Measurements from ENCODE around the gene TAX1BP1.

Gene TAX1BP1

GRCh38 chr7:27799212-27799611 is 59.2 kb downstream of the TAX1BP1 start:
- POLR2A ChIA-PET, result no interaction called here
- DNase-seq (ENCODE audit: extremely low spot score), result no peak
- CTCF ChIA-PET, result interaction anchor here (1.2 to 1.4 kb wide), 2 partner anchors 14 to 24 kb away, joined by 3 to 5 read pairs; no protein-coding TSS in a partner anchor
- TF ChIP-seq CTCF (IDR thresholded peaks at IDR 0.05; ENCODE audit: control extremely low read depth, extremely low read depth, low read depth, missing control alignments), result no peak

GRCh38 chr7:27802999-27803398 is 63.0 kb downstream of the TAX1BP1 start:
- TF ChIP-seq CTCF (IDR thresholded peaks at IDR 0.05; ENCODE audit: control extremely low read depth, extremely low read depth, low read depth, missing control alignments), result no peak
- ChIA-PET POLR2A (no interaction called here), CTCF (interaction anchor here (2.1 kb wide), 2 partner anchors 18 to 28 kb away, joined by 4 to 8 read pairs; no protein-coding TSS in a partner anchor)
- DNase-seq (ENCODE audit: extremely low spot score), result no peak

- CTCF ChIA-PET, result interaction anchor here (1.0 kb wide), 1 partner anchor 30 kb away, joined by 6 read pairs; no protein-coding TSS in a partner anchor
- TF ChIP-seq CTCF (IDR thresholded peaks at IDR 0.05; ENCODE audit: control extremely low read depth, extremely low read depth, low read depth, missing control alignments), result no peak
- POLR2A ChIA-PET, result no interaction called here
- DNase-seq (ENCODE audit: extremely low spot score), result no peak
Observed at GRCh38 chr7:27804139-27804538, 64.2 kb downstream of the TAX1BP1 start.

- no peak for TF ChIP-seq CTCF (IDR thresholded peaks at IDR 0.05; ENCODE audit: control extremely low read depth, extremely low read depth, low read depth, missing control alignments)
- CTCF ChIA-PET, result interaction anchor here (1.6 kb wide), 1 partner anchor 21 kb away, joined by 3 read pairs; no protein-coding TSS in a partner anchor
- POLR2A ChIA-PET, result interaction anchor here (0.6 kb wide), 1 partner anchor 354 kb away, joined by 9 read pairs; no protein-coding TSS in a partner anchor
- no peak for DNase-seq (ENCODE audit: extremely low spot score)
Observed at GRCh38 chr7:27808626-27809025, 68.7 kb downstream of the TAX1BP1 start.

- ChIA-PET CTCF (no interaction called here), POLR2A (no interaction called here)
- TF ChIP-seq CTCF (IDR thresholded peaks at IDR 0.05; ENCODE audit: control extremely low read depth, extremely low read depth, low read depth, missing control alignments), result no peak
- no peak for DNase-seq (ENCODE audit: extremely low spot score)
Observed at GRCh38 chr7:27810186-27810585, 70.2 kb downstream of the TAX1BP1 start.

- ChIA-PET POLR2A (no interaction called here), CTCF (no interaction called here)
- no peak for DNase-seq (ENCODE audit: extremely low spot score)
- no peak for TF ChIP-seq CTCF (IDR thresholded peaks at IDR 0.05; ENCODE audit: control extremely low read depth, extremely low read depth, low read depth, missing control alignments)
Observed at GRCh38 chr7:27812706-27813105, 72.7 kb downstream of the TAX1BP1 start.

Measured in GM10248 (cell line).